Mucosa of stomach (tissue), 1 donor: ENCODE measurements around the gene KLK13.

ENCODE experiments used
- H3K27me3 ChIP-seq: one replicate; pipeline ENCODE4 v1.7.0; 2013; ENCODE audit warnings: mild to moderate bottlenecking, low read length; ENCODE audit not compliant: control insufficient read depth, insufficient read depth
- H3K36me3 ChIP-seq: one replicate; pipeline ENCODE4 v1.7.0; 2013; ENCODE audit warnings: low read length; ENCODE audit not compliant: control insufficient read depth, insufficient read depth
- H3K4me1 ChIP-seq: one replicate; pipeline ENCODE4 v1.7.0; 2013; ENCODE audit warnings: mild to moderate bottlenecking, low read length; ENCODE audit not compliant: control insufficient read depth, insufficient read depth
- H3K4me3 ChIP-seq: one replicate; pipeline ENCODE4 v1.7.0; 2013; ENCODE audit warnings: low read length
- H3K9ac ChIP-seq: one replicate; pipeline ENCODE4 v1.7.0; 2013; ENCODE audit warnings: mild to moderate bottlenecking, low read length, moderate library complexity
- H3K9me3 ChIP-seq: one replicate; pipeline ENCODE4 v1.7.0; 2013; ENCODE audit warnings: mild to moderate bottlenecking, low read length, moderate library complexity; ENCODE audit not compliant: control insufficient read depth
- donor health status: Pancreatic carcinoma.

Gene KLK13

GRCh38 chr19:51009061-51009891 lies 55.6 kb downstream of the KLK13 start:
- peaks cover 8% of the 10 kb centered on the region for H3K27me3 ChIP-seq
- H3K9ac ChIP-seq, result no peak overlapping the region

GRCh38 chr19:51007488-51007887 lies 57.4 kb downstream of the KLK13 start:
- H3K27me3 ChIP-seq, result peaks cover 7% of the 10 kb centered on the region
- no peaks in the 10 kb centered on the region for H3K36me3 ChIP-seq
- H3K4me3 ChIP-seq, result no peak overlapping the region
- H3K4me1 ChIP-seq, result no peaks in the 10 kb centered on the region
- H3K9me3 ChIP-seq, result no peaks in the 10 kb centered on the region
- H3K9ac ChIP-seq, result no peak overlapping the region

More at GRCh38 chr19:51009061-51009891, 55.6 kb downstream of the KLK13 start:
- Histone ChIP-seq H3K4me3 (no peak overlapping the region), H3K36me3 (no peaks in the 10 kb centered on the region), H3K4me1 (no peaks in the 10 kb centered on the region), H3K9me3 (no peaks in the 10 kb centered on the region)

GRCh38 chr19:51006406-51006805 lies 58.5 kb downstream of the KLK13 start:
- no peak overlapping the region for H3K9ac ChIP-seq
- H3K9me3 ChIP-seq, result no peaks in the 10 kb centered on the region
- no peak overlapping the region for H3K4me3 ChIP-seq
- no peaks in the 10 kb centered on the region for H3K36me3 ChIP-seq
- peaks cover 6% of the 10 kb centered on the region for H3K4me1 ChIP-seq
- H3K27me3 ChIP-seq, result peaks cover 17% of the 10 kb centered on the region
